Measurements from ENCODE around the gene TTC12. TPM values are rescaled to one million over a fixed set of nuclear protein-coding genes. Genes with fewer than 3 reads are reported as not detected.

The TTC12 gene
- total and polyA plus RNA-seq, 2 of the 8 experiments (the other 6 are each of a cell fraction or from before 2014, with no cell fraction given): 4.7 to 9.0 TPM

DNA sequence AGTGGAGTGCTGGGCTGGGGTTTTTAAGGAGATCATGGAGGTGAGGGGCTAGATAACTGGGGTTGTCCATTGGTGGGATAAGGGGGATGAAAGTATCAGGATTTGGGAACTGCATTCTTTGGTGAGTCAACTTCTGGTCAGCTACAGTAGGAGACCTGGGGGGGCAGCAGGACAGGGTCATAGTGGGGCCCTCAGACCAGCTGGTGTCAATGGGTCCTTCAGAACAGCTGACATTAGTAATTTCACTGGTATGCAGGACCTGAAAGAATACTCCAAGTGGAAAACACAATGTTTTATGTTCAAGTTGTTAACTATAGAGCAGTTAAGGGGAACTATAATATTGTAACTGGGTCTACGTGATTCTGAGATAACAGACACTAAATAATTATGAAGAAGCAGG, 2.8 kb upstream of the TTC12 start (continued):
- TF ChIP-seq, protein P1, sequence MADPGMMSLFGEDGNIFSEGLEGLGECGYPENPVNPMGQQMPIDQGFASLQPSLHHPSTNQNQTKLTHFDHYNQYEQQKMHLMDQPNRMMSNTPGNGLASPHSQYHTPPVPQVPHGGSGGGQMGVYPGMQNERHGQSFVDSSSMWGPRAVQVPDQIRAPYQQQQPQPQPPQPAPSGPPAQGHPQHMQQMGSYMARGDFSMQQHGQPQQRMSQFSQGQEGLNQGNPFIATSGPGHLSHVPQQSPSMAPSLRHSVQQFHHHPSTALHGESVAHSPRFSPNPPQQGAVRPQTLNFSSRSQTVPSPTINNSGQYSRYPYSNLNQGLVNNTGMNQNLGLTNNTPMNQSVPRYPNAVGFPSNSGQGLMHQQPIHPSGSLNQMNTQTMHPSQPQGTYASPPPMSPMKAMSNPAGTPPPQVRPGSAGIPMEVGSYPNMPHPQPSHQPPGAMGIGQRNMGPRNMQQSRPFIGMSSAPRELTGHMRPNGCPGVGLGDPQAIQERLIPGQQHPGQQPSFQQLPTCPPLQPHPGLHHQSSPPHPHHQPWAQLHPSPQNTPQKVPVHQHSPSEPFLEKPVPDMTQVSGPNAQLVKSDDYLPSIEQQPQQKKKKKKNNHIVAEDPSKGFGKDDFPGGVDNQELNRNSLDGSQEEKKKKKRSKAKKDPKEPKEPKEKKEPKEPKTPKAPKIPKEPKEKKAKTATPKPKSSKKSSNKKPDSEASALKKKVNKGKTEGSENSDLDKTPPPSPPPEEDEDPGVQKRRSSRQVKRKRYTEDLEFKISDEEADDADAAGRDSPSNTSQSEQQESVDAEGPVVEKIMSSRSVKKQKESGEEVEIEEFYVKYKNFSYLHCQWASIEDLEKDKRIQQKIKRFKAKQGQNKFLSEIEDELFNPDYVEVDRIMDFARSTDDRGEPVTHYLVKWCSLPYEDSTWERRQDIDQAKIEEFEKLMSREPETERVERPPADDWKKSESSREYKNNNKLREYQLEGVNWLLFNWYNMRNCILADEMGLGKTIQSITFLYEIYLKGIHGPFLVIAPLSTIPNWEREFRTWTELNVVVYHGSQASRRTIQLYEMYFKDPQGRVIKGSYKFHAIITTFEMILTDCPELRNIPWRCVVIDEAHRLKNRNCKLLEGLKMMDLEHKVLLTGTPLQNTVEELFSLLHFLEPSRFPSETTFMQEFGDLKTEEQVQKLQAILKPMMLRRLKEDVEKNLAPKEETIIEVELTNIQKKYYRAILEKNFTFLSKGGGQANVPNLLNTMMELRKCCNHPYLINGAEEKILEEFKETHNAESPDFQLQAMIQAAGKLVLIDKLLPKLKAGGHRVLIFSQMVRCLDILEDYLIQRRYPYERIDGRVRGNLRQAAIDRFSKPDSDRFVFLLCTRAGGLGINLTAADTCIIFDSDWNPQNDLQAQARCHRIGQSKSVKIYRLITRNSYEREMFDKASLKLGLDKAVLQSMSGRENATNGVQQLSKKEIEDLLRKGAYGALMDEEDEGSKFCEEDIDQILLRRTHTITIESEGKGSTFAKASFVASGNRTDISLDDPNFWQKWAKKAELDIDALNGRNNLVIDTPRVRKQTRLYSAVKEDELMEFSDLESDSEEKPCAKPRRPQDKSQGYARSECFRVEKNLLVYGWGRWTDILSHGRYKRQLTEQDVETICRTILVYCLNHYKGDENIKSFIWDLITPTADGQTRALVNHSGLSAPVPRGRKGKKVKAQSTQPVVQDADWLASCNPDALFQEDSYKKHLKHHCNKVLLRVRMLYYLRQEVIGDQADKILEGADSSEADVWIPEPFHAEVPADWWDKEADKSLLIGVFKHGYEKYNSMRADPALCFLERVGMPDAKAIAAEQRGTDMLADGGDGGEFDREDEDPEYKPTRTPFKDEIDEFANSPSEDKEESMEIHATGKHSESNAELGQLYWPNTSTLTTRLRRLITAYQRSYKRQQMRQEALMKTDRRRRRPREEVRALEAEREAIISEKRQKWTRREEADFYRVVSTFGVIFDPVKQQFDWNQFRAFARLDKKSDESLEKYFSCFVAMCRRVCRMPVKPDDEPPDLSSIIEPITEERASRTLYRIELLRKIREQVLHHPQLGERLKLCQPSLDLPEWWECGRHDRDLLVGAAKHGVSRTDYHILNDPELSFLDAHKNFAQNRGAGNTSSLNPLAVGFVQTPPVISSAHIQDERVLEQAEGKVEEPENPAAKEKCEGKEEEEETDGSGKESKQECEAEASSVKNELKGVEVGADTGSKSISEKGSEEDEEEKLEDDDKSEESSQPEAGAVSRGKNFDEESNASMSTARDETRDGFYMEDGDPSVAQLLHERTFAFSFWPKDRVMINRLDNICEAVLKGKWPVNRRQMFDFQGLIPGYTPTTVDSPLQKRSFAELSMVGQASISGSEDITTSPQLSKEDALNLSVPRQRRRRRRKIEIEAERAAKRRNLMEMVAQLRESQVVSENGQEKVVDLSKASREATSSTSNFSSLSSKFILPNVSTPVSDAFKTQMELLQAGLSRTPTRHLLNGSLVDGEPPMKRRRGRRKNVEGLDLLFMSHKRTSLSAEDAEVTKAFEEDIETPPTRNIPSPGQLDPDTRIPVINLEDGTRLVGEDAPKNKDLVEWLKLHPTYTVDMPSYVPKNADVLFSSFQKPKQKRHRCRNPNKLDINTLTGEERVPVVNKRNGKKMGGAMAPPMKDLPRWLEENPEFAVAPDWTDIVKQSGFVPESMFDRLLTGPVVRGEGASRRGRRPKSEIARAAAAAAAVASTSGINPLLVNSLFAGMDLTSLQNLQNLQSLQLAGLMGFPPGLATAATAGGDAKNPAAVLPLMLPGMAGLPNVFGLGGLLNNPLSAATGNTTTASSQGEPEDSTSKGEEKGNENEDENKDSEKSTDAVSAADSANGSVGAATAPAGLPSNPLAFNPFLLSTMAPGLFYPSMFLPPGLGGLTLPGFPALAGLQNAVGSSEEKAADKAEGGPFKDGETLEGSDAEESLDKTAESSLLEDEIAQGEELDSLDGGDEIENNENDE (IDR thresholded peaks at IDR 0.05; ENCODE audit: insufficient replicate concordance, low read length): no peak
